ENCODE measurements around the gene TIMM13. TPM values are rescaled to one million over a fixed set of nuclear protein-coding genes. Genes with fewer than 3 reads are reported as not detected.

TIMM13 gene
- total and polyA plus RNA-seq, 2 donors (not counting 1 experiment from before 2014, with no cell fraction given), result 19.4 to 32.5 TPM

GRCh38 chr19:2436384-2436783 is 9.0 kb upstream of the TIMM13 start:
- no peak overlapping the region for H3K4me3 ChIP-seq (ENCODE audit: control extremely low read depth in 1 of 5, extremely low read depth in 1 of 5, insufficient read depth in 1 of 5, low read depth in 2 of 5, low read length in 4 of 5)
- H4K20me1 ChIP-seq (ENCODE audit: control insufficient read depth, insufficient read depth, low read length, poor library complexity, severe bottlenecking), result no peaks in the 10 kb centered on the region
- H3K9ac ChIP-seq (ENCODE audit: low read length), result no peak overlapping the region
- H3K4me1 ChIP-seq (ENCODE audit: control insufficient read depth in 2 of 2, insufficient read depth in 2 of 2, low read length in 2 of 2), result no peaks in the 10 kb centered on the region
- no peak overlapping the region for H3K4me3 Mint-ChIP-seq
- intact Hi-C loops (cut with micrococcal nuclease), result no loop called here
- no peak overlapping the region for H3K4me2 ChIP-seq (replicated peaks; ENCODE audit: low read depth, low read length, poor library complexity, severe bottlenecking)
- H3K4me1 Mint-ChIP-seq, result no peaks in the 10 kb centered on the region
- H3K27ac Mint-ChIP-seq, result no peak overlapping the region
- no peaks in the 10 kb centered on the region for H3K27me3 ChIP-seq (replicated peaks in 1 of 4; ENCODE audit: control extremely low read depth in 1 of 4, control insufficient read depth in 3 of 4, insufficient read depth in 4 of 4, low read length in 3 of 4)
- H3K36me3 ChIP-seq (replicated peaks in 1 of 2; ENCODE audit: control extremely low read depth in 1 of 2, control insufficient read depth in 1 of 2, extremely low read depth in 1 of 2, insufficient read depth in 2 of 2, low read length in 1 of 2), result peaks cover 0 to 14% of the 10 kb centered on the region in 2 experiments
- H3K9me3 Mint-ChIP-seq (ENCODE audit: insufficient read depth), result no peaks in the 10 kb centered on the region
- ChIA-PET CTCF (interaction anchor here (1.1 kb wide), 1 partner anchor 10 kb away, joined by 3 read pairs; no protein-coding TSS in a partner anchor), POLR2A (no interaction called here)
- ATAC-seq (ENCODE audit: low read depth) (no peak), DNase-seq (no peak)
- peaks cover 6% of the 10 kb centered on the region for H3K79me2 ChIP-seq (ENCODE audit: control insufficient read depth, insufficient read depth, low read length)
- H3K27ac ChIP-seq (ENCODE audit: low read length in 2 of 2), result no peak overlapping the region
- TF ChIP-seq EZH2 (IDR thresholded peaks at IDR 0.05; ENCODE audit: borderline replicate concordance, insufficient read depth, low read depth, low read length, poor library complexity, severe bottlenecking), result no peak
- no peak for TF ChIP-seq CTCF (IDR thresholded peaks at IDR 0.05)
- H3K9me3 ChIP-seq (ENCODE audit: control extremely low read depth in 1 of 3, control insufficient read depth in 2 of 3, insufficient read depth in 1 of 3, low read length in 2 of 3), result no peaks in the 10 kb centered on the region
- no peak overlapping the region for H2AFZ ChIP-seq (ENCODE audit: insufficient read depth, low read depth, low read length, poor library complexity, severe bottlenecking)
- no peaks in the 10 kb centered on the region for H3K27me3 Mint-ChIP-seq
- WGBS (ENCODE audit: insufficient coverage), result 100% methylated on average over 12 of the region's 39 CpGs

DNA sequence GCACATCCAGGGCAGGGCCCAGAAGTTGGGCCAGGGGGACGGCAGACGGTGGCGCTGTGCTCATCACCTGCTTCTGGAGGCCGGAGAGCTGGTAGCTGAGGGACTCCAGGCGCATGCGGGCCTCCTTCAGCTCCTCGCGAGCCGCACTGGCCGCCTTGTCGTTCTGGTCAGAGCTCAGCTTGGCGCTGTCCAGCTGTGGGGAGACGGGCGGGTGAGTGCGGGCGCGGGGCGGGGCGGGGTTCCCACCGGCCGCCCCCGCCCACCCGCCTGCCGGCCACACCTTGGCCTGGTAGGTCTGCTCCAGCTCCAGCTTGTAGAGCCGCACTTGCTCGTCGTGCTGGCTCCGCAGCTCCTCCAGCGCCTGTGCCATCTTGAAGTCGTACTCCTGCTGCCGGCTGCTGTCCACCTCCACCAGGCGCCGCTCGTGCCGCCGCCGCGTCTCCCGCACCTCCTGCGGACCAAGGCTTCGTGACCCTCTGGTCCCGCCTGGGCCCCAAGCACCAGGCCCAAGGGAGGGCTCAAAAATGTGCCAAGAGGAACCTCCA is 7.4 kb upstream of the TIMM13 start:
- no peak overlapping the region for H2AFZ ChIP-seq (ENCODE audit: insufficient read depth, low read depth, low read length, poor library complexity, severe bottlenecking)
- no peaks in the 10 kb centered on the region for H3K9me3 Mint-ChIP-seq (ENCODE audit: insufficient read depth)
- DNase-seq (no peak), ATAC-seq (ENCODE audit: low read depth) (no peak)
- ChIA-PET POLR2A (no interaction called here), CTCF (no interaction called here)
- no peaks in the 10 kb centered on the region for H3K79me2 ChIP-seq (ENCODE audit: control insufficient read depth, insufficient read depth, low read length)
- H3K27me3 ChIP-seq (replicated peaks in 1 of 4; ENCODE audit: control extremely low read depth in 1 of 4, control insufficient read depth in 3 of 4, insufficient read depth in 4 of 4, low read length in 3 of 4), result no peaks in the 10 kb centered on the region
- no peaks in the 10 kb centered on the region for H3K9me3 ChIP-seq (ENCODE audit: control extremely low read depth in 1 of 3, control insufficient read depth in 2 of 3, insufficient read depth in 1 of 3, low read length in 2 of 3)
- no peak overlapping the region for H3K27ac ChIP-seq (ENCODE audit: low read length in 2 of 2)
- H3K36me3 ChIP-seq (replicated peaks in 1 of 2; ENCODE audit: control extremely low read depth in 1 of 2, control insufficient read depth in 1 of 2, extremely low read depth in 1 of 2, insufficient read depth in 2 of 2, low read length in 1 of 2), result peaks cover 0 to 19% of the 10 kb centered on the region in 2 experiments
- H3K4me3 ChIP-seq (ENCODE audit: control extremely low read depth in 1 of 5, extremely low read depth in 1 of 5, insufficient read depth in 1 of 5, low read depth in 2 of 5, low read length in 4 of 5), result no peak overlapping the region
- intact Hi-C loops (cut with micrococcal nuclease), result no loop called here
- TF ChIP-seq CTCF (IDR thresholded peaks at IDR 0.05) (no peak), EZH2 (IDR thresholded peaks at IDR 0.05; ENCODE audit: borderline replicate concordance, insufficient read depth, low read depth, low read length, poor library complexity, severe bottlenecking) (no peak)
- no peaks in the 10 kb centered on the region for H4K20me1 ChIP-seq (ENCODE audit: control insufficient read depth, insufficient read depth, low read length, poor library complexity, severe bottlenecking)
- WGBS (ENCODE audit: insufficient coverage), result 97% methylated on average over 42 of the region's 42 CpGs
- H3K4me1 Mint-ChIP-seq, result no peaks in the 10 kb centered on the region
- no peak overlapping the region for H3K4me3 Mint-ChIP-seq
- no peak overlapping the region for H3K4me2 ChIP-seq (replicated peaks; ENCODE audit: low read depth, low read length, poor library complexity, severe bottlenecking)
- H3K27me3 Mint-ChIP-seq, result no peaks in the 10 kb centered on the region
- H3K27ac Mint-ChIP-seq, result no peak overlapping the region
- H3K9ac ChIP-seq (ENCODE audit: low read length), result no peak overlapping the region
- H3K4me1 ChIP-seq (ENCODE audit: control insufficient read depth in 2 of 2, insufficient read depth in 2 of 2, low read length in 2 of 2), result no peaks in the 10 kb centered on the region

Measured in B cell (primary cell).